H9 (cell line): ENCODE results near the gene LEFTY1. TPM values are rescaled to one million over a fixed set of nuclear protein-coding genes. Genes with fewer than 3 reads are reported as not detected.
A peak's percentile ranks its signal among the peaks of the same experiment; 100 is the strongest.

ENCODE experiments used
- DNase-seq: peaks from one replicate; pipeline ENCODE4 v3.0.0-alpha.2; 2017
- H2AFZ ChIP-seq: one replicate; pipeline ENCODE4 v1.6.1; 2013; ENCODE audit warnings: mild to moderate bottlenecking, low read length, control low read depth, moderate library complexity
- H2AK5ac ChIP-seq: 2 replicates; pipeline ENCODE4 v1.6.1; 2013; ENCODE audit warnings: low read length, control low read depth, mixed read lengths; ENCODE audit not compliant: insufficient read length
- H2BK120ac ChIP-seq: one replicate; pipeline ENCODE4 v1.6.1; 2013; ENCODE audit warnings: low read depth, mild to moderate bottlenecking, low read length, control low read depth, inconsistent platforms; ENCODE audit not compliant: poor library complexity, severe bottlenecking
- H2BK12ac ChIP-seq: 2 replicates; pipeline ENCODE4 v1.6.1; 2013; ENCODE audit warnings: low read length, control low read depth, mixed read lengths, low read depth; ENCODE audit not compliant: insufficient read length
- H2BK15ac ChIP-seq: 2 replicates; pipeline ENCODE4 v1.6.1; 2013; ENCODE audit warnings: low read depth, low read length, control low read depth
- H2BK20ac ChIP-seq: one replicate; pipeline ENCODE4 v1.6.1; 2013; ENCODE audit warnings: low read depth, mild to moderate bottlenecking, low read length, control low read depth, inconsistent platforms; ENCODE audit not compliant: poor library complexity, severe bottlenecking
- H2BK5ac ChIP-seq: 2 replicates; pipeline ENCODE4 v1.6.1; 2013; ENCODE audit warnings: low read length, control low read depth, mixed read lengths; ENCODE audit not compliant: insufficient read length
- H3K14ac ChIP-seq: 2 replicates; pipeline ENCODE4 v1.6.1; 2013; ENCODE audit warnings: low read length, control low read depth; ENCODE audit not compliant: insufficient read depth
- H3K18ac ChIP-seq: 2 replicates; pipeline ENCODE4 v1.6.1; 2013; ENCODE audit warnings: low read depth, mild to moderate bottlenecking, mixed read lengths, low read length, control low read depth; ENCODE audit not compliant: insufficient read length
- H3K23ac ChIP-seq: 2 replicates; pipeline ENCODE4 v1.6.1; 2013; ENCODE audit warnings: low read length, control low read depth, mixed read lengths, low read depth; ENCODE audit not compliant: insufficient read length
- H3K23me2 ChIP-seq: 2 replicates; pipeline ENCODE4 v1.6.1; 2013; ENCODE audit warnings: low read depth, mild to moderate bottlenecking, mixed read lengths, low read length, control low read depth; ENCODE audit not compliant: insufficient read length, poor library complexity, severe bottlenecking
- H3K27ac ChIP-seq: 2 replicates; pipeline ENCODE4 v1.5.1; 2013; ENCODE audit warnings: low read length, control low read depth, mixed read lengths, low read depth; ENCODE audit not compliant: insufficient read length
- H3K27me3 ChIP-seq: 2 replicates; pipeline ENCODE4 v1.6.1; 2013; ENCODE audit warnings: low read length, control low read depth, inconsistent platforms; ENCODE audit not compliant: insufficient read depth
- H3K4ac ChIP-seq: 2 replicates; pipeline ENCODE4 v1.6.1; 2013; ENCODE audit warnings: low read depth, mild to moderate bottlenecking, control low read depth, inconsistent platforms, low read length, moderate library complexity
- H3K4me1 ChIP-seq: 2 replicates; pipeline ENCODE4 v1.6.1; 2013; ENCODE audit warnings: low read length, control low read depth, inconsistent platforms; ENCODE audit not compliant: insufficient read depth
- H3K4me2 ChIP-seq: 2 replicates; pipeline ENCODE4 v1.6.1; 2013; ENCODE audit warnings: low read length, control low read depth, mixed read lengths; ENCODE audit not compliant: insufficient read length, insufficient read depth
- H3K56ac ChIP-seq: 2 replicates; pipeline ENCODE4 v1.6.1; 2013; ENCODE audit warnings: low read depth, mild to moderate bottlenecking, mixed read lengths, low read length, control low read depth; ENCODE audit not compliant: insufficient read length
- H3K79me1 ChIP-seq: 2 replicates; pipeline ENCODE4 v1.6.1; 2013; ENCODE audit warnings: low read depth, mild to moderate bottlenecking, moderate library complexity, low read length, control low read depth, inconsistent platforms; ENCODE audit not compliant: insufficient read depth, poor library complexity, severe bottlenecking
- H3K79me2 ChIP-seq: 2 replicates; pipeline ENCODE4 v1.6.1; 2013; ENCODE audit warnings: low read length, control low read depth, inconsistent platforms; ENCODE audit not compliant: insufficient read depth
- H3K9ac ChIP-seq: 2 replicates; pipeline ENCODE4 v1.6.1; 2013; ENCODE audit warnings: low read length, control low read depth, mixed read lengths; ENCODE audit not compliant: insufficient read length; ENCODE audit errors: extremely low read depth
- H3K9me3 ChIP-seq: one replicate; pipeline ENCODE4 v1.6.1; 2013; ENCODE audit warnings: low read depth, low read length, inconsistent platforms; ENCODE audit not compliant: control insufficient read depth
- H3T11ph ChIP-seq: one replicate; pipeline ENCODE4 v1.6.1; 2013; ENCODE audit warnings: mild to moderate bottlenecking, low read length, control low read depth, inconsistent platforms
- H4K20me1 ChIP-seq: one replicate; pipeline ENCODE4 v1.6.1; 2013; ENCODE audit not compliant: control insufficient read depth, insufficient read length, insufficient read depth
- H4K5ac ChIP-seq: 2 replicates; pipeline ENCODE4 v1.6.1; 2013; ENCODE audit warnings: low read depth, mild to moderate bottlenecking, mixed read lengths, low read length, control low read depth; ENCODE audit not compliant: insufficient read length
- H4K8ac ChIP-seq: replicated peaks from 2 replicates; pipeline ENCODE4 v1.6.1; 2013; ENCODE audit warnings: low read length, control low read depth, mixed read lengths, low read depth; ENCODE audit not compliant: insufficient read length
- H4K91ac ChIP-seq: 2 replicates; pipeline ENCODE4 v1.6.1; 2013; ENCODE audit warnings: low read depth, mild to moderate bottlenecking, moderate library complexity, mixed read lengths, low read length, control low read depth; ENCODE audit not compliant: insufficient read length
- H3K27ac Mint-ChIP-seq, 3 experiments: 2 replicates in 2 of 3; 3 replicates in 1 of 3; pipeline ENCODE4 v1.8.0; 2020 to 2021; ENCODE audit warnings: mixed read lengths in 3 of 3, mild to moderate bottlenecking in 1 of 3, moderate library complexity in 1 of 3
- H3K27me3 Mint-ChIP-seq: 2 replicates; pipeline ENCODE4 v1.8.0; 2021; ENCODE audit warnings: low read depth, mild to moderate bottlenecking, moderate library complexity, mixed read lengths
- H3K36me3 Mint-ChIP-seq, 3 experiments: 2 replicates in 2 of 3; 3 replicates in 1 of 3; pipeline ENCODE4 v1.8.0; 2020 to 2021; ENCODE audit warnings: low read depth in 3 of 3, mixed read lengths in 3 of 3; ENCODE audit not compliant: insufficient read depth in 1 of 3
- H3K4me1 Mint-ChIP-seq, 2 experiments: 2 replicates each; pipeline ENCODE4 v1.8.0; 2020; ENCODE audit warnings: mixed read lengths in 2 of 2
- H3K4me3 Mint-ChIP-seq, 2 experiments: 2 replicates in 1 of 2; 3 replicates in 1 of 2; pipeline ENCODE4 v1.8.0; 2020 to 2021; ENCODE audit warnings: mild to moderate bottlenecking in 2 of 2, mixed read lengths in 2 of 2, moderate library complexity in 1 of 2
- H3K9me3 Mint-ChIP-seq, 2 experiments: 2 replicates in 1 of 2; 3 replicates in 1 of 2; pipeline ENCODE4 v1.8.0; 2020; ENCODE audit warnings: mild to moderate bottlenecking in 2 of 2, mixed read lengths in 2 of 2, moderate library complexity in 1 of 2
- CTCF ChIP-seq: fragments of 200-600 bp; sonication (generic); conservative IDR thresholded peaks from 3 replicates; pipeline ENCODE4 v1.8.0; 2021; ENCODE audit warnings: antibody characterized with exemption, mild to moderate bottlenecking
- WGBS: extraction: QIAGEN DNeasy Blood & Tissue Kit; methylation state at CpG from one replicate; pipeline ENCODE4 v1.1.7; 2013; ENCODE audit warnings: missing lambda C conversion rate, low lambda C conversion rate, mixed read lengths; ENCODE audit not compliant: insufficient read length; ENCODE audit errors: extremely low coverage; 5-methylcytosine and 5-hydroxymethylcytosine counted together
- total RNA-seq: library from RNA; stranded (reverse); gene quantifications from 2 replicates; pipeline ENCODE4 v1.2.1, GENCODE V29; 2021

The LEFTY1 gene
- total RNA-seq, 1 experiment from 2014 or later, result 107 TPM

GRCh38 chr1:225845097-225845496 lies 43.8 kb downstream of the LEFTY1 start:
- no peaks in the 10 kb centered on the region; the same call in 1 of the 2 replicates for H3K27me3 Mint-ChIP-seq
- no peaks in the 10 kb centered on the region; a peak in 1 of 5 replicates for H3K9me3 Mint-ChIP-seq
- H3K4ac ChIP-seq, result no peak overlapping the region
- H4K91ac ChIP-seq, result no peak overlapping the region
- no peaks in the 10 kb centered on the region for H3K9me3 ChIP-seq
- no peak for DNase-seq
- H4K8ac ChIP-seq, result no peak overlapping the region
- no peaks in the 10 kb centered on the region for H3K27me3 ChIP-seq
- H3K79me1 ChIP-seq, result no peaks in the 10 kb centered on the region
- no peak overlapping the region for H2BK20ac ChIP-seq
- no peak overlapping the region for H3K27ac ChIP-seq
- no peaks in the 10 kb centered on the region for H4K20me1 ChIP-seq
- no peak overlapping the region for H2BK12ac ChIP-seq
- no peak overlapping the region for H2AFZ ChIP-seq
- no peak overlapping the region for H3K56ac ChIP-seq
- no peaks in the 10 kb centered on the region for H3K4me1 ChIP-seq
- no peak overlapping the region for H2BK15ac ChIP-seq
- no peak overlapping the region for H2BK120ac ChIP-seq
- peaks cover 39 to 65% (median 45%) of the 10 kb centered on the region in 3 experiments for H3K36me3 Mint-ChIP-seq
- no peak overlapping the region for H3T11ph ChIP-seq
- no peak for TF ChIP-seq CTCF
- H3K23ac ChIP-seq, result no peak overlapping the region
- no peak overlapping the region for H3K4me3 Mint-ChIP-seq
- WGBS, result no CpG with 5 or more reads among the region's 14 CpGs
- H2AK5ac ChIP-seq, result no peak overlapping the region
- no peak overlapping the region for H3K4me2 ChIP-seq
- no peak overlapping the region for H3K18ac ChIP-seq
- H3K4me1 Mint-ChIP-seq, result peaks cover 14 to 19% of the 10 kb centered on the region in 2 experiments
- H4K5ac ChIP-seq, result no peak overlapping the region
- H3K23me2 ChIP-seq, result no peaks in the 10 kb centered on the region
- H3K27ac Mint-ChIP-seq, result peak overlapping the region in 1 of 3 experiments; percentile 40; a peak in 1 of 7 replicates
- H2BK5ac ChIP-seq, result no peak overlapping the region
- no peak overlapping the region for H3K9ac ChIP-seq
- H3K14ac ChIP-seq, result no peak overlapping the region
- H3K79me2 ChIP-seq, result no peaks in the 10 kb centered on the region
